Measurements from ENCODE around the gene PGLYRP1. TPM values are rescaled to one million over a fixed set of nuclear protein-coding genes. Genes with fewer than 3 reads are reported as not detected.

PGLYRP1 gene
- polyA plus RNA-seq, 1 of the 3 experiments (the other 2 are of a cell fraction), result not detected

DNA sequence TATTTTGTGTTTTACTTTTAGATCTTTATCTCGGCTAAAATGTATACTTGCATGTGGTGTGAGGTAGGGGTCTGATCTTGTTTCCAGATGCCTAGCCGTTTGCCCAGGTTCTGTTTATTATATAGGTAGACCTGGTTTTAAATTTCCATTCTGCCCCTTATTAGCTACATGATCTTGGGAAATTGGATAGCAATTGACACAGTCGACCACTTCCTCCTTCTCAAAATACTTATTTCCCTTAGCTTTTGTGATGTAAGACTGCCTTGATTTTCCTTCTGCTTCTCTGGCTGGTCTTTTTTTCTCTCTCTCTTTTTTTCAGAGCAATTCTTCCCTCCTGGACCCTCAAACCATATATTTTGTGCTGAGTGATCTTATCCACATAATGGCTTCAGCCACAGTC is 3.0 kb upstream of the PGLYRP1 start:
- H3K27me3 ChIP-seq (ENCODE audit: insufficient read depth), result no peaks in the 10 kb centered on the region
- no peaks in the 10 kb centered on the region for H3K79me2 ChIP-seq (ENCODE audit: insufficient read depth)
- POLR2A ChIA-PET, result no interaction called here
- TF ChIP-seq NRF1 (IDR thresholded peaks at IDR 0.05; ENCODE audit: low read depth, low read length), result no peak
- TF ChIP-seq, protein P1, sequence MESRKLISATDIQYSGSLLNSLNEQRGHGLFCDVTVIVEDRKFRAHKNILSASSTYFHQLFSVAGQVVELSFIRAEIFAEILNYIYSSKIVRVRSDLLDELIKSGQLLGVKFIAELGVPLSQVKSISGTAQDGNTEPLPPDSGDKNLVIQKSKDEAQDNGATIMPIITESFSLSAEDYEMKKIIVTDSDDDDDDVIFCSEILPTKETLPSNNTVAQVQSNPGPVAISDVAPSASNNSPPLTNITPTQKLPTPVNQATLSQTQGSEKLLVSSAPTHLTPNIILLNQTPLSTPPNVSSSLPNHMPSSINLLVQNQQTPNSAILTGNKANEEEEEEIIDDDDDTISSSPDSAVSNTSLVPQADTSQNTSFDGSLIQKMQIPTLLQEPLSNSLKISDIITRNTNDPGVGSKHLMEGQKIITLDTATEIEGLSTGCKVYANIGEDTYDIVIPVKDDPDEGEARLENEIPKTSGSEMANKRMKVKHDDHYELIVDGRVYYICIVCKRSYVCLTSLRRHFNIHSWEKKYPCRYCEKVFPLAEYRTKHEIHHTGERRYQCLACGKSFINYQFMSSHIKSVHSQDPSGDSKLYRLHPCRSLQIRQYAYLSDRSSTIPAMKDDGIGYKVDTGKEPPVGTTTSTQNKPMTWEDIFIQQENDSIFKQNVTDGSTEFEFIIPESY (IDR thresholded peaks at IDR 0.05; ENCODE audit: borderline replicate concordance, low read depth), result no peak
- TF ChIP-seq TCF12 (IDR thresholded peaks at IDR 0.05), result no peak
- no peak for TF ChIP-seq TEAD4 (IDR thresholded peaks at IDR 0.05; ENCODE audit: borderline replicate concordance, insufficient read depth)
- TF ChIP-seq RAD21 (IDR thresholded peaks at IDR 0.05; ENCODE audit: low read length), result no peak
- TF ChIP-seq RFX5 (IDR thresholded peaks at IDR 0.05; ENCODE audit: low read length), result no peak
- TF ChIP-seq, protein P2, sequence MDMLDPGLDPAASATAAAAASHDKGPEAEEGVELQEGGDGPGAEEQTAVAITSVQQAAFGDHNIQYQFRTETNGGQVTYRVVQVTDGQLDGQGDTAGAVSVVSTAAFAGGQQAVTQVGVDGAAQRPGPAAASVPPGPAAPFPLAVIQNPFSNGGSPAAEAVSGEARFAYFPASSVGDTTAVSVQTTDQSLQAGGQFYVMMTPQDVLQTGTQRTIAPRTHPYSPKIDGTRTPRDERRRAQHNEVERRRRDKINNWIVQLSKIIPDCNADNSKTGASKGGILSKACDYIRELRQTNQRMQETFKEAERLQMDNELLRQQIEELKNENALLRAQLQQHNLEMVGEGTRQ (IDR thresholded peaks at IDR 0.05; ENCODE audit: borderline replicate concordance, low read depth, low read length), result no peak
- no peak for TF ChIP-seq GATA2 (CRISPR knock-in tag; IDR thresholded peaks at IDR 0.05)
- TF ChIP-seq, protein P3, sequence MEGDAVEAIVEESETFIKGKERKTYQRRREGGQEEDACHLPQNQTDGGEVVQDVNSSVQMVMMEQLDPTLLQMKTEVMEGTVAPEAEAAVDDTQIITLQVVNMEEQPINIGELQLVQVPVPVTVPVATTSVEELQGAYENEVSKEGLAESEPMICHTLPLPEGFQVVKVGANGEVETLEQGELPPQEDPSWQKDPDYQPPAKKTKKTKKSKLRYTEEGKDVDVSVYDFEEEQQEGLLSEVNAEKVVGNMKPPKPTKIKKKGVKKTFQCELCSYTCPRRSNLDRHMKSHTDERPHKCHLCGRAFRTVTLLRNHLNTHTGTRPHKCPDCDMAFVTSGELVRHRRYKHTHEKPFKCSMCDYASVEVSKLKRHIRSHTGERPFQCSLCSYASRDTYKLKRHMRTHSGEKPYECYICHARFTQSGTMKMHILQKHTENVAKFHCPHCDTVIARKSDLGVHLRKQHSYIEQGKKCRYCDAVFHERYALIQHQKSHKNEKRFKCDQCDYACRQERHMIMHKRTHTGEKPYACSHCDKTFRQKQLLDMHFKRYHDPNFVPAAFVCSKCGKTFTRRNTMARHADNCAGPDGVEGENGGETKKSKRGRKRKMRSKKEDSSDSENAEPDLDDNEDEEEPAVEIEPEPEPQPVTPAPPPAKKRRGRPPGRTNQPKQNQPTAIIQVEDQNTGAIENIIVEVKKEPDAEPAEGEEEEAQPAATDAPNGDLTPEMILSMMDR (IDR thresholded peaks at IDR 0.05), result no peak
- no peak for TF ChIP-seq FOXJ3 (CRISPR knock-in tag; IDR thresholded peaks at IDR 0.05)
- TF ChIP-seq FOXM1 (IDR thresholded peaks at IDR 0.05; ENCODE audit: low read depth), result no peak
- TF ChIP-seq, protein P4, sequence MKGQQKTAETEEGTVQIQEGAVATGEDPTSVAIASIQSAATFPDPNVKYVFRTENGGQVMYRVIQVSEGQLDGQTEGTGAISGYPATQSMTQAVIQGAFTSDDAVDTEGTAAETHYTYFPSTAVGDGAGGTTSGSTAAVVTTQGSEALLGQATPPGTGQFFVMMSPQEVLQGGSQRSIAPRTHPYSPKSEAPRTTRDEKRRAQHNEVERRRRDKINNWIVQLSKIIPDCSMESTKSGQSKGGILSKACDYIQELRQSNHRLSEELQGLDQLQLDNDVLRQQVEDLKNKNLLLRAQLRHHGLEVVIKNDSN (IDR thresholded peaks at IDR 0.05; ENCODE audit: borderline replicate concordance, low read depth), result no peak
- TF ChIP-seq NFIC (IDR thresholded peaks at IDR 0.05; ENCODE audit: borderline replicate concordance), result no peak
- no peak for TF ChIP-seq JUND (IDR thresholded peaks at IDR 0.05)
- no peak for TF ChIP-seq EZH2phosphoT487 (IDR thresholded peaks at IDR 0.05; ENCODE audit: borderline replicate concordance, low read depth)
- TF ChIP-seq, protein P5, sequence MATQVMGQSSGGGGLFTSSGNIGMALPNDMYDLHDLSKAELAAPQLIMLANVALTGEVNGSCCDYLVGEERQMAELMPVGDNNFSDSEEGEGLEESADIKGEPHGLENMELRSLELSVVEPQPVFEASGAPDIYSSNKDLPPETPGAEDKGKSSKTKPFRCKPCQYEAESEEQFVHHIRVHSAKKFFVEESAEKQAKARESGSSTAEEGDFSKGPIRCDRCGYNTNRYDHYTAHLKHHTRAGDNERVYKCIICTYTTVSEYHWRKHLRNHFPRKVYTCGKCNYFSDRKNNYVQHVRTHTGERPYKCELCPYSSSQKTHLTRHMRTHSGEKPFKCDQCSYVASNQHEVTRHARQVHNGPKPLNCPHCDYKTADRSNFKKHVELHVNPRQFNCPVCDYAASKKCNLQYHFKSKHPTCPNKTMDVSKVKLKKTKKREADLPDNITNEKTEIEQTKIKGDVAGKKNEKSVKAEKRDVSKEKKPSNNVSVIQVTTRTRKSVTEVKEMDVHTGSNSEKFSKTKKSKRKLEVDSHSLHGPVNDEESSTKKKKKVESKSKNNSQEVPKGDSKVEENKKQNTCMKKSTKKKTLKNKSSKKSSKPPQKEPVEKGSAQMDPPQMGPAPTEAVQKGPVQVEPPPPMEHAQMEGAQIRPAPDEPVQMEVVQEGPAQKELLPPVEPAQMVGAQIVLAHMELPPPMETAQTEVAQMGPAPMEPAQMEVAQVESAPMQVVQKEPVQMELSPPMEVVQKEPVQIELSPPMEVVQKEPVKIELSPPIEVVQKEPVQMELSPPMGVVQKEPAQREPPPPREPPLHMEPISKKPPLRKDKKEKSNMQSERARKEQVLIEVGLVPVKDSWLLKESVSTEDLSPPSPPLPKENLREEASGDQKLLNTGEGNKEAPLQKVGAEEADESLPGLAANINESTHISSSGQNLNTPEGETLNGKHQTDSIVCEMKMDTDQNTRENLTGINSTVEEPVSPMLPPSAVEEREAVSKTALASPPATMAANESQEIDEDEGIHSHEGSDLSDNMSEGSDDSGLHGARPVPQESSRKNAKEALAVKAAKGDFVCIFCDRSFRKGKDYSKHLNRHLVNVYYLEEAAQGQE (IDR thresholded peaks at IDR 0.05; ENCODE audit: low read depth, low read length), result no peak
- TF ChIP-seq, protein P6, sequence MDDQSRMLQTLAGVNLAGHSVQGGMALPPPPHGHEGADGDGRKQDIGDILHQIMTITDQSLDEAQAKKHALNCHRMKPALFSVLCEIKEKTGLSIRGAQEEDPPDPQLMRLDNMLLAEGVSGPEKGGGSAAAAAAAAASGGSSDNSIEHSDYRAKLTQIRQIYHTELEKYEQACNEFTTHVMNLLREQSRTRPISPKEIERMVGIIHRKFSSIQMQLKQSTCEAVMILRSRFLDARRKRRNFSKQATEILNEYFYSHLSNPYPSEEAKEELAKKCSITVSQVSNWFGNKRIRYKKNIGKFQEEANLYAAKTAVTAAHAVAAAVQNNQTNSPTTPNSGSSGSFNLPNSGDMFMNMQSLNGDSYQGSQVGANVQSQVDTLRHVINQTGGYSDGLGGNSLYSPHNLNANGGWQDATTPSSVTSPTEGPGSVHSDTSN (IDR thresholded peaks at IDR 0.05), result no peak
- TF ChIP-seq, protein P7, sequence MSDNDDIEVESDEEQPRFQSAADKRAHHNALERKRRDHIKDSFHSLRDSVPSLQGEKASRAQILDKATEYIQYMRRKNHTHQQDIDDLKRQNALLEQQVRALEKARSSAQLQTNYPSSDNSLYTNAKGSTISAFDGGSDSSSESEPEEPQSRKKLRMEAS (IDR thresholded peaks at IDR 0.05; ENCODE audit: low read depth), result no peak
- no peak overlapping the region for H2AFZ ChIP-seq (ENCODE audit: low read depth)
- peaks cover 4% of the 10 kb centered on the region for H3F3A ChIP-seq (replicated peaks; ENCODE audit: insufficient read depth)
- 64% methylated on average over 3 of the region's 3 CpGs for WGBS (ENCODE audit: low lambda C conversion rate)
- no peak overlapping the region for H3K27ac ChIP-seq (ENCODE audit: low read depth in 2 of 2, low read length in 1 of 2)
- CTCF ChIA-PET, result interaction anchor here (1.0 to 5.7 kb wide), 9 partner anchors 10 to 239 kb away, joined by 3 to 109 read pairs (median 7); no protein-coding TSS in a partner anchor
- H3K9me2 ChIP-seq, result no peaks in the 10 kb centered on the region
- no peak overlapping the region for H3K4me2 ChIP-seq
- H3K9me3 ChIP-seq, result no peaks in the 10 kb centered on the region
- H4K20me1 ChIP-seq (ENCODE audit: insufficient read depth), result peaks cover 4% of the 10 kb centered on the region; the same call in 1 of the 2 replicates
- DNase-seq, result no peak
- H3K4me1 ChIP-seq (ENCODE audit: control insufficient read depth in 1 of 2, insufficient read depth in 2 of 2, low read depth in 1 of 2, low read length in 1 of 2), result no peaks in the 10 kb centered on the region
- no peak overlapping the region for H3K4me3 ChIP-seq (ENCODE audit: low read depth in 2 of 2, low read length in 1 of 2)
- H3K36me3 ChIP-seq (replicated peaks in 1 of 2; ENCODE audit: control insufficient read depth in 1 of 2, insufficient read depth in 2 of 2, low read length in 1 of 2), result no peaks in the 10 kb centered on the region
- H3K9ac ChIP-seq, result no peak overlapping the region
